BJ (cell line): ENCODE measurements around the gene PTPN2. TPM values are rescaled to one million over a fixed set of nuclear protein-coding genes. Genes with fewer than 3 reads are reported as not detected.

Experiments used
- CTCF ChIA-PET: fragments of 350-600 bp; formaldehyde crosslinking; extraction: SDS; loops from one replicate; lab custom pipeline; 2021; ENCODE audit warnings: antibody characterized with exemption, inconsistent platforms; lab: Yijun Ruan, JAX
- POLR2A ChIA-PET: fragments of 300-600 bp; sonication (Branson Sonifier 250); formaldehyde crosslinking; extraction: SDS; loops from one replicate; lab custom pipeline; 2021; ENCODE audit warnings: antibody characterized with exemption; lab: Charles Lee
- DNase-seq: peaks from one replicate; pipeline ENCODE4 v3.0.0-alpha.2; 2011; ENCODE audit warnings: low read depth
- H3K27me3 ChIP-seq: 2 replicates; pipeline ENCODE4 v1.6.0; 2011; ENCODE audit warnings: low read length; ENCODE audit not compliant: control insufficient read depth, insufficient read depth
- H3K36me3 ChIP-seq: 2 replicates; pipeline ENCODE4 v1.5.1; 2011; ENCODE audit warnings: low read length; ENCODE audit not compliant: control insufficient read depth, insufficient read depth
- H3K4me3 ChIP-seq: 2 replicates; pipeline ENCODE4 v1.5.1; 2011; ENCODE audit warnings: low read depth, mild to moderate bottlenecking, control low read depth, low read length
- polyA plus RNA-seq: library from polyadenylated mRNA; depleted of rRNA; stranded (reverse); fragments of >200 nt; gene quantifications from 2 replicates; pipeline ENCODE4 v1.2.3, GENCODE V29; 2011
- TF ChIP-seq, protein P1 (sequence below): IDR thresholded peaks from 2 replicates; pipeline ENCODE4 v1.5.1; 2011; ENCODE audit warnings: low read depth, mild to moderate bottlenecking, control low read depth, inconsistent platforms, low read length, moderate library complexity; ENCODE audit not compliant: insufficient read depth

Gene PTPN2
- polyA plus RNA-seq, 1 experiment, result 14.5 TPM

DNA sequence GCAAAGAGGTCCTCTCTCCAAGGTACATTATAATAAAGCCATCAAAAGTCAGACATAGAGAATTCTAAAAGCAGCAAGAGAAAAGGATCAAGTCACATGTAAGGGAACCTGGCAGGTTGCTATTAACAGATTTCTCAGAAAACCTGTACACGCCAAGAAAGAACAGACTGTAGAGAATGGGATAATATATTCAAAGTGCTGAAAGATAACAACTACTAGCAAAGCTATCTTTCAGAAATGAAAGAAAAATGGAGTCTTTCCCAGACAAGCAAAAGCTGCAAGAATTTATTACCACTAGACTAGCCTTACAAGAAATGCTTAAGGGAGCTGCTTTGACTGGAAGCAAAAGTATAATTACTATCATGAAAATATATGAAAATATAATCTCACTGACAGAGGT, 81.5 kb downstream of the PTPN2 start:
- ChIA-PET CTCF (interaction anchor here (0.9 to 1.1 kb wide), 2 partner anchors 13 to 19 kb away, joined by 3 to 4 read pairs; no protein-coding TSS in a partner anchor), POLR2A (no interaction called here)
- DNase-seq, result no peak
- Histone ChIP-seq H3K4me3 (no peak overlapping the region), H3K36me3 (peaks cover 2% of the 10 kb centered on the region; the same call in 1 of the 2 replicates), H3K27me3 (no peaks in the 10 kb centered on the region)
- TF ChIP-seq, protein P1, sequence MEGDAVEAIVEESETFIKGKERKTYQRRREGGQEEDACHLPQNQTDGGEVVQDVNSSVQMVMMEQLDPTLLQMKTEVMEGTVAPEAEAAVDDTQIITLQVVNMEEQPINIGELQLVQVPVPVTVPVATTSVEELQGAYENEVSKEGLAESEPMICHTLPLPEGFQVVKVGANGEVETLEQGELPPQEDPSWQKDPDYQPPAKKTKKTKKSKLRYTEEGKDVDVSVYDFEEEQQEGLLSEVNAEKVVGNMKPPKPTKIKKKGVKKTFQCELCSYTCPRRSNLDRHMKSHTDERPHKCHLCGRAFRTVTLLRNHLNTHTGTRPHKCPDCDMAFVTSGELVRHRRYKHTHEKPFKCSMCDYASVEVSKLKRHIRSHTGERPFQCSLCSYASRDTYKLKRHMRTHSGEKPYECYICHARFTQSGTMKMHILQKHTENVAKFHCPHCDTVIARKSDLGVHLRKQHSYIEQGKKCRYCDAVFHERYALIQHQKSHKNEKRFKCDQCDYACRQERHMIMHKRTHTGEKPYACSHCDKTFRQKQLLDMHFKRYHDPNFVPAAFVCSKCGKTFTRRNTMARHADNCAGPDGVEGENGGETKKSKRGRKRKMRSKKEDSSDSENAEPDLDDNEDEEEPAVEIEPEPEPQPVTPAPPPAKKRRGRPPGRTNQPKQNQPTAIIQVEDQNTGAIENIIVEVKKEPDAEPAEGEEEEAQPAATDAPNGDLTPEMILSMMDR, result no peak

DNA sequence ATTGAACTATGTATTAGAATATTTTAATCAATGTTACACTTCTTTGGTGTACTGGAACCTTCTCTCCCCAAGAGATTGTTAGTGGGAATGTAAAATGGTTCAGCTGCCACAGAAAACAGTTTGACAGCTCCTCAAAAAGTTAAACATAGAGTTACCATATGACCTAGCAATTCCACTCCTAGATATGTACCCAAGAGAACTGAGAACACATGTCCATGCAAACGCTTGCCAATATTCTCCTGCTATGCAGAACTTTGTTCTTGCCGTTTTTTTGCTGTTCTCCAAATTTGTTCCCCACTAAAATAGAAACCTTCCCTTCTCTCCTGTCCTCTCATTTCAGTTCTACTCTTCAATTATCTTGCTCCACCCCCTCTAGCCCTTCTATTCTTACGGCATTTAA, 87.6 kb downstream of the PTPN2 start:
- ChIA-PET POLR2A (no interaction called here), CTCF (no interaction called here)
- H3K36me3 ChIP-seq, result peaks cover 4% of the 10 kb centered on the region; the same call in 1 of the 2 replicates
- H3K4me3 ChIP-seq, result no peak overlapping the region
- no peak for DNase-seq
- TF ChIP-seq, protein P1, result no peak
- H3K27me3 ChIP-seq, result no peaks in the 10 kb centered on the region

DNA sequence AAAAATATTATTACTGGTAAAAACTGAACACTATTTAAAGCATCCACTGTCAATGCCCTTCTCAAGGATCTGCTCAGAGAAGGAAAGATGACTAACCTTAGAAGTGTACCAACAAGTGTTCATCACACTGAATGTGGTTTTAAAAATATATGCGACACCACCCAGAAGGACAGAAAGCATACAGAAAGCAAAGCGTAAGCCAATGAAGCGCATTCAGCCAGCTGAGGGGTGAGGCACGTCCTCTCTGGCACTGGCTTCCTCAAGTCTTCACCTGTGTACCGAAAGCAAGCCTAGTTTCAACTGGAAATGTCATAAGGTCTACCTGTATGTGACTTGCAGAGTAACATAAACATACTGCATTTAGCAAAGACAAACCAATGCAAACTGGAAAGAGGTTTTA, 92.4 kb downstream of the PTPN2 start:
- TF ChIP-seq, protein P1, result no peak
- DNase-seq, result no peak
- POLR2A ChIA-PET, result no interaction called here
- Histone ChIP-seq H3K4me3 (no peak overlapping the region), H3K36me3 (peaks cover 2% of the 10 kb centered on the region; the same call in 1 of the 2 replicates), H3K27me3 (no peaks in the 10 kb centered on the region)
- CTCF ChIA-PET, result interaction anchor here (1.0 kb wide), 1 partner anchor 9 kb away, joined by 3 read pairs; no protein-coding TSS in a partner anchor

DNA sequence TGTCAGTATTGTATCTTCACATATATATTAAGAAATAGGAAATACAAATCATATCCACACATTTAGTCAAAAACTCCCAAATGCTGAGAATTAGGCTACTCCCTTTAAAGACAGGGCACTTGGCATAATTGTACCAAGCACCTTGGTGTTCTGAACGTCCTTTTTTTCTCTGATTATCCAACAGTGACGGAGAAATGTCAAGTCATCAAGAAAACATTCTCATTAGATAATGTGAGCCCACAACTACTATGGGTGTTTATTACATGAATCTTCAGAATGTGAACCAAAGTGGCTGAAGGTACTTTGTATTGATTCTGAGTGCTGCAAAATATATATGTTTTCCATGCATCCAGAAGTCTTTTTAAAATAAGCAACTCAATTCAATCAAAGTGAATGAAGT, 97.4 kb downstream of the PTPN2 start:
- Histone ChIP-seq H3K4me3 (no peak overlapping the region), H3K36me3 (no peaks in the 10 kb centered on the region; the same call in 1 of the 2 replicates), H3K27me3 (no peaks in the 10 kb centered on the region)
- no peak for DNase-seq
- POLR2A ChIA-PET, result no interaction called here
- CTCF ChIA-PET, result no interaction called here
- TF ChIP-seq, protein P1, result no peak

DNA sequence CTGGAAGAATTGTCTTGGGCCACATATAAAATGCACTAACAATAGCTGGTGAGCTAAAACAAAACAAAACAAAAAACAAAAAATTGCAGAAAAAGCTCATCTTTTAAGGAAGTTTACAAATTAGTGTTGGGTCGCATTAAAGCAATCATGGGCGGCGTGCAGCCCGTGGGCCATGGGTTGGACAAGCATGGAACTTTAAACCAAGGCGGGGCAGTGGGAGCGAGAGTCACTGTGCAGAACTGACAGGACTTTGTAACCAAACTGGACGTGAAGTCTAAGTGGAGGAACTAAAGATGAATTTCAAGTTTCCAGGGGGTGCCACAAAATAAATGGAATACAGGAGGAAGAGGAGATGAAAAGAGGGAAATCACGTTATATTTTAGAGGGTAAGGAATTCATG, 100.5 kb downstream of the PTPN2 start:
- H3K36me3 ChIP-seq, result no peaks in the 10 kb centered on the region; the same call in 1 of the 2 replicates
- no peak for DNase-seq
- H3K27me3 ChIP-seq, result no peaks in the 10 kb centered on the region
- TF ChIP-seq, protein P1, result no peak
- ChIA-PET POLR2A (no interaction called here), CTCF (interaction anchor here (1.0 to 1.4 kb wide), 4 partner anchors 17 to 28 kb away, joined by 3 to 4 read pairs (median 3); no protein-coding TSS in a partner anchor)
- H3K4me3 ChIP-seq, result no peak overlapping the region
